GM18505 (cell line): ENCODE measurements around the gene MS4A1.

Experiments
- ATAC-seq: cut with Tn5 transposase; IDR thresholded peaks from one replicate; pipeline ENCODE4 v1.9.1; 2021; ENCODE audit not compliant: unreplicated experiment
- POLR2A ChIP-seq: IDR thresholded peaks from 4 replicates; pipeline ENCODE4 v1.6.1; 2011; ENCODE audit warnings: borderline replicate concordance; ENCODE audit not compliant: insufficient read depth, insufficient read length; ENCODE audit errors: extremely low read depth

Gene MS4A1

DNA sequence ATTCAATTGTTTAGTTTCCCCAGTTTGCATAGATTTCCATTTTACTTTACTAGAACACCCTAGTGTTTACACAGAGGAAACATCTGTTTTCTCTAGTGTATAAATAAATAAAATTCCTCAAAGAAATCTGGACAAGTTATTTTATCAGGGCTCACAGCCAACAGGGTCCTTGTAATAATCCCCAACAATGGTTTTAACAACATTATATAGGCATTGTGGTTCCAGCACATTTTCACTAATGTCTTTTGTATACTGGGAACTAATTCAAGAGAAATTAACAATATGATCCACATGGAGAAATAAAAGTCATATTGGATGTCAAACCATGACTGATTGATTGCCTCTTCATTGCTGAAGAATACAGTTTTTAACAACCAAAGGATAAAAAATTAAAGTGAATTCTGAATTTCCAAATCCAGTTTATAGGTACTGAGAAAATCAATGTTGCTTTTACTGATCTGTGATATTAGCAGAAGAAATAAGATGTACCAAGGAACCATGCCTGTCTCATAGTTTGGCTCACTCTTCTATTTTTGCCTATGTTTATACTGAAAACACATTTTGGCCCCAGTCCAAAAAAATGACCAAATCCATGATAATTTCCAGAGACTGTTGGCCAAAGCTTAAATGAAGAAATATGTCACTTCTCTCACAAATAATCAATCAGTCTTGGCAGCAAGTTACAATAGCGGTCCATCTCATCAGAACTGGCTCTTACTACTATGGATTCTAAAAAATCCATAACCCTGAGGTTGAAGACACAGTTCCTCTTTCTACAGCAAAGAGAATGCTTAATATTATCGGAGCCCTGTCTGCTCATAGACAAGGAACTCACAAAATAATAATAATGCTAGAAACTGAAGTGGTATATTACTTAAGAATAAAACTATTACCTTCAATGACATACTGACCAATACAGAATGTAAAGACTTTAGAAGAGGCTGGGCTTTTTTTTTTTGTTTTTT, 58.1 kb downstream of the MS4A1 start:
- TF ChIP-seq POLR2A: no peak
- ATAC-seq: no peak

DNA sequence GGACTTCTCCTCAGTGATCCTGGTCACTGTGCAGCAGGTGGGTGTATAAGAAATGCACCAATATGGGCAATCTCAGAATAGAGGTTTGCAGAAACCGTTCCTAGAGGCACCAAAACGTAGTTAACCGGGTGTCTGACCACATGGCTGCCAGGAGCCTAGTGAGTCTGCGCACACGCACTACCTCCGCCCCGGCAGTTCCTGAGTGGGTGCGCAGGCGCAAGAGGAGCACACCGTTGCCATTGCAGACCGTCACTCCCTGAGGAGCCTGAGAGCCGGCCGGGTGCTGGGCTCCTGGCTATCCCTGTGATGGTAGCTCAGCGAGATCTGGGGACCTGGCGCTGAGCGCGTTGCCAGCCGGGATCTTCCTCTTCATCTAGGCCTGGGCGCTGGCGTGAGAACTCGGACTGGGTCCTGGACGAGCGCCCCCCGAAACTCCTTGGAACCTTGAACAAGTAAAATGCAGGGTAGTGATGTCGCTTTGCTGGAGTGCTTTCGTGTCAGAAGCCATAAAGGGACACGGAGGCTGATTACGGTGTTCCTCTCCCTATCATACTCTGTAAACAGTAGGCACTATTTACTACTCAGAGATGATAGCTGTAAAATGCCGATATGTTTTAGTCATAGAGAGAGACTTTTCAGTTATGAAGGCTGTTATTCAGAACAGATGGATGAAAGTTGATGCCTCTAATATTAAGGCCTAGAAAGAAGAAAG, 59.7 kb downstream of the MS4A1 start, which contains the start of gene MS4A13:
Gene MS4A13, plus strand, starts transcription at position 249 of the 712 bp plus-strand sequence. CDS start 2,692 bp downstream, outside the sequence.
- ATAC-seq: no peak
- no peak for TF ChIP-seq POLR2A
